HepG2 (cell line): ENCODE results near the gene NRG2. TPM values are rescaled to one million over a fixed set of nuclear protein-coding genes. Genes with fewer than 3 reads are reported as not detected.

Experiments
- ATAC-seq: fragments of 200-7000 bp; cut with Tn5 transposase; 3 replicates; pipeline ENCODE4 v1.9.1; 2020; ENCODE audit warnings: mild to moderate bottlenecking, moderate library complexity
- BruUV-seq: library from RNA; stranded (reverse); fragments of 400-500 nt; replicated peaks from 2 replicates; lab custom pipeline; 2021; lab: Mats Ljungman, UMichigan
- CTCF ChIA-PET: fragments of 300-600 bp; formaldehyde crosslinking; extraction: SDS; loops from one replicate; lab custom pipeline; 2021; ENCODE audit warnings: low total read pairs, inconsistent platforms, low intra/inter-chr PET ratio; lab: Yijun Ruan, JAX
- POLR2A ChIA-PET: fragments of 350-600 bp; sonication (Branson Sonifier 250); formaldehyde crosslinking; loops from one replicate; lab custom pipeline; 2020; ENCODE audit warnings: antibody characterized with exemption, inconsistent platforms; lab: Yijun Ruan, JAX
- DNase-seq: peaks from one replicate; pipeline ENCODE4 v3.0.0-alpha.2; 2015; ENCODE audit warnings: low spot score
- FAIRE-seq: peaks from 3 replicates; lab custom pipeline; 2011; peaks lifted over from hg19 to GRCh38; lab: Jason Lieb, UNC
- H2AFZ ChIP-seq: one replicate; pipeline ENCODE4 v1.6.1; 2011; ENCODE audit warnings: low read length, inconsistent platforms
- H3K27ac ChIP-seq: fragments of 300-600 bp; 3 replicates; pipeline ENCODE4 v1.8.0; 2011; ENCODE audit warnings: mixed run types, mild to moderate bottlenecking, mixed read lengths, low read length, inconsistent platforms; ENCODE audit not compliant: insufficient read depth; ENCODE audit errors: extremely low read length
- H3K27me3 ChIP-seq, 2 experiments: fragments of 200-600 bp in 1 of 2; 2 replicates in 1 of 2; 3 replicates in 1 of 2; pipeline versions ENCODE4 v1.6.0 to v1.8.0; 2011; ENCODE audit warnings: low read length in 2 of 2, mild to moderate bottlenecking in 2 of 2, moderate library complexity in 2 of 2, inconsistent platforms in 1 of 2; ENCODE audit not compliant: insufficient read depth in 2 of 2, control insufficient read depth in 1 of 2
- H3K36me3 ChIP-seq, 2 experiments: fragments of 200-600 bp in 1 of 2; replicated peaks in 1 of 2; 2 replicates in 1 of 2; 3 replicates in 1 of 2; pipeline versions ENCODE4 v1.5.1 to v1.8.0; 2011; ENCODE audit warnings: low read length in 2 of 2, inconsistent platforms in 1 of 2; ENCODE audit not compliant: insufficient read depth in 2 of 2, control insufficient read depth in 1 of 2
- H3K4me1 ChIP-seq: 2 replicates; pipeline ENCODE4 v1.5.1; 2012; ENCODE audit warnings: low read length, inconsistent platforms; ENCODE audit not compliant: insufficient read depth
- H3K4me2 ChIP-seq: 2 replicates; pipeline ENCODE4 v1.6.0; 2011; ENCODE audit warnings: low read depth, low read length, inconsistent platforms
- H3K4me3 ChIP-seq, 3 experiments: fragments of 200-600 bp in 1 of 3; sonication (generic), shearing (Covaris generic) in 1 of 3; replicated peaks in 1 of 3; 2 replicates each; pipeline ENCODE4 v1.5.1; 2011 to 2016; ENCODE audit warnings: low read length in 3 of 3, inconsistent platforms in 2 of 3, low read depth in 2 of 3, mild to moderate bottlenecking in 2 of 3, control low read depth in 1 of 3, mixed read lengths in 1 of 3; ENCODE audit not compliant: insufficient read depth in 1 of 3
- H3K79me2 ChIP-seq: one replicate; pipeline ENCODE4 v1.6.1; 2011; ENCODE audit warnings: low read length, inconsistent platforms; ENCODE audit not compliant: insufficient read depth
- H3K9ac ChIP-seq: 2 replicates; pipeline ENCODE4 v1.6.0; 2011; ENCODE audit warnings: mild to moderate bottlenecking, low read depth, low read length, inconsistent platforms; ENCODE audit not compliant: insufficient read depth
- H3K9me3 ChIP-seq: 2 replicates; pipeline ENCODE4 v1.5.1; 2012; ENCODE audit warnings: mild to moderate bottlenecking, low read length
- H4K20me1 ChIP-seq: 2 replicates; pipeline ENCODE4 v1.6.0; 2011; ENCODE audit warnings: inconsistent platforms, mild to moderate bottlenecking, low read length, moderate library complexity; ENCODE audit not compliant: insufficient read depth
- ARID2 ChIP-seq: sonication (generic); formaldehyde crosslinking; IDR thresholded peaks from 2 replicates; pipeline ENCODE4 v1.8.1; 2022; ENCODE audit warnings: mild to moderate bottlenecking, missing genetic modification reagents, borderline replicate concordance
- ARNT ChIP-seq: fragments of 450-650 bp; IDR thresholded peaks from 2 replicates; pipeline ENCODE4 v1.6.1; 2017
- GTF2F1 ChIP-seq: fragments of 150-350 bp; IDR thresholded peaks from 2 replicates; pipeline ENCODE4 v1.6.1; 2014; ENCODE audit warnings: low read length
- MAFF ChIP-seq: IDR thresholded peaks from 2 replicates; pipeline ENCODE4 v1.6.1; 2011; ENCODE audit warnings: low read depth, low read length, improper control_type of control experiment
- MAFK ChIP-seq, 2 experiments: IDR thresholded peaks in 1 of 2; conservative IDR thresholded peaks in 1 of 2; 2 replicates each; pipeline ENCODE4 v1.6.1; 2011; ENCODE audit warnings: improper control_type of control experiment in 2 of 2, low read length in 2 of 2
- MIER2 ChIP-seq: IDR thresholded peaks from 2 replicates; pipeline ENCODE4 v1.6.1; 2016; ENCODE audit warnings: missing biosample characterization, missing genetic modification reagents
- MYC ChIP-seq: sonication (generic); formaldehyde crosslinking; IDR thresholded peaks from 2 replicates; pipeline ENCODE4 v1.9.0; 2021; ENCODE audit warnings: missing genetic modification reagents, borderline replicate concordance
- ZFX ChIP-seq: sonication (generic); formaldehyde crosslinking; IDR thresholded peaks from 2 replicates; pipeline ENCODE4 v1.4.0; 2020; ENCODE audit warnings: mild to moderate bottlenecking, low read depth, missing genetic modification reagents, moderate library complexity
- ZNF839 ChIP-seq: sonication (generic); formaldehyde crosslinking; IDR thresholded peaks from 2 replicates; pipeline ENCODE4 v1.4.0; 2020; ENCODE audit warnings: missing genetic modification reagents, mild to moderate bottlenecking, borderline replicate concordance
- WGBS: methylation state at CpG from one replicate; pipeline ENCODE4 v1.1.6; 2017; ENCODE audit warnings: low lambda C conversion rate; 5-methylcytosine and 5-hydroxymethylcytosine counted together
- in situ Hi-C: cut with HindIII; loops from 2 replicates; pipeline ENCODE4 v1.10.0; 2017; ENCODE audit warnings: low pct_unique_long_range_greater_than_20kb; ENCODE audit not compliant: extremely low pct_ligation_motif_present
- intact Hi-C: fragments of 100-400 bp; cut with micrococcal nuclease; formaldehyde crosslinking; loops from one replicate; pipeline ENCODE4 v1.10.0; 2022; ENCODE audit not compliant: unreplicated experiment
- polyA plus RNA-seq, 8 experiments: library from polyadenylated mRNA; depleted of rRNA in 3 of 8; stranded (reverse) in 7 of 8; unstranded in 1 of 8; fragments of >200 nt; fragmentation: Illumina TruSeq in 4 of 8; extraction: Trizol in 4 of 8; gene quantifications; 2 replicates each; pipeline versions ENCODE4 v1.2.1 to v1.2.3, GENCODE V29; 2011 to 2016; ENCODE audit warnings: low read depth in 4 of 8, missing spikeins in 1 of 8, mixed read lengths in 1 of 8; ENCODE audit not compliant: insufficient read depth in 1 of 8
- total RNA-seq, 5 experiments: library from RNA; depleted of rRNA; stranded (reverse); fragments of >200 nt; fragmentation: Illumina TruSeq; extraction: Trizol; gene quantifications; 2 replicates each; pipeline ENCODE4 v1.2.3, GENCODE V29; 2016; ENCODE audit warnings: low read depth in 1 of 5
- TF ChIP-seq, protein P1 (sequence below), 2 experiments: IDR thresholded peaks; 2 replicates each; pipeline ENCODE4 v1.6.1; 2011 to 2012; ENCODE audit warnings: low read length in 2 of 2, borderline replicate concordance in 1 of 2, low read depth in 1 of 2, mild to moderate bottlenecking in 1 of 2, moderate library complexity in 1 of 2
- TF ChIP-seq, protein P2 (sequence below): sonication (generic); formaldehyde crosslinking; conservative IDR thresholded peaks from 2 replicates; pipeline ENCODE4 v1.4.0; 2020; ENCODE audit warnings: missing genetic modification reagents
- TF ChIP-seq, protein P3 (sequence below): sonication (generic); formaldehyde crosslinking; IDR thresholded peaks from 2 replicates; pipeline ENCODE4 v1.9.0; 2021; ENCODE audit warnings: missing genetic modification reagents, borderline replicate concordance

NRG2 gene
- total and polyA plus RNA-seq, 2 of the 13 experiments (the other 11 are each of a cell fraction or from before 2014, with no cell fraction given), result not detected

DNA sequence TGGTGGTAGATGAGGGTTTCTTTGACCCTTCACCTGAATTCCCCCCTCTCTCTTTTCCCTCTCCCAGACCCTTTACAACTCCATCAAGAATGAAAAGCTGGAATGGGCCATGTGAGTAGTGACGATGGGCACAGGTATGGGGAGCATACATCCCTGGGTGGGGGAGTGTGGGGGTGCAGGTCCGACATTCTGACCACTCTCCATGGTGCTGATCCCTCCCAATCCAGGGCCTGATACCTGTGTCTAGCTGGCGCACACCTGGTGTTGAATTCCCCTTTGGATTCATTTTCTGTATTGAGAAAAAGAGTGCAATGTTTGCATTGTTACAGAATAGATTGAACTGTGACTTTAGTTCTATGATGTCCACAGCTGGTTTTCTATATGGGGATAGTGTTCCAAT, 207.4 kb downstream of the NRG2 start:
- no TSS peak for BruUV-seq
- H3K79me2 ChIP-seq, result no peaks in the 10 kb centered on the region

DNA sequence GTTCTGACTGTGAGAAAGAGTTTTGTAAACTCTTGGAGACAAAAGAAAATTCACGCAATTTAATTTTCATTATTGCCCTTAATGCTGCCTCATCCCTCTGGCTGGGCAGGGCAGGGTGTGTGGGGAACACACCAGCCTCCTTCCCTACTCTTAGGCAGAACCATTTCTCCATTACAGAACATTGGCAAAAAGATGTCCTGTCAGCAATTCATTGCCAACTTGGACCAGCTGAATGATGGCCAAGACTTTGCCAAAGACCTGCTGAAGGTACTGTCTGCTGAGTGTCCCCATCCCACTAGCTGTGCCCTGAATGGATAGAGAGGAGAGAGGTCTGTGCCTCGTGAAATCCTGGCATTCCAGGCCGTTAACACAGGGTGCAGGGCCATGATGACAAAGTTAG, 209.6 kb downstream of the NRG2 start:
- CTCF ChIA-PET, result no interaction called here

More for the DNA sequence above, 207.4 kb downstream of the NRG2 start:
- no peak for TF ChIP-seq ARNT
- TF ChIP-seq, protein P1, sequence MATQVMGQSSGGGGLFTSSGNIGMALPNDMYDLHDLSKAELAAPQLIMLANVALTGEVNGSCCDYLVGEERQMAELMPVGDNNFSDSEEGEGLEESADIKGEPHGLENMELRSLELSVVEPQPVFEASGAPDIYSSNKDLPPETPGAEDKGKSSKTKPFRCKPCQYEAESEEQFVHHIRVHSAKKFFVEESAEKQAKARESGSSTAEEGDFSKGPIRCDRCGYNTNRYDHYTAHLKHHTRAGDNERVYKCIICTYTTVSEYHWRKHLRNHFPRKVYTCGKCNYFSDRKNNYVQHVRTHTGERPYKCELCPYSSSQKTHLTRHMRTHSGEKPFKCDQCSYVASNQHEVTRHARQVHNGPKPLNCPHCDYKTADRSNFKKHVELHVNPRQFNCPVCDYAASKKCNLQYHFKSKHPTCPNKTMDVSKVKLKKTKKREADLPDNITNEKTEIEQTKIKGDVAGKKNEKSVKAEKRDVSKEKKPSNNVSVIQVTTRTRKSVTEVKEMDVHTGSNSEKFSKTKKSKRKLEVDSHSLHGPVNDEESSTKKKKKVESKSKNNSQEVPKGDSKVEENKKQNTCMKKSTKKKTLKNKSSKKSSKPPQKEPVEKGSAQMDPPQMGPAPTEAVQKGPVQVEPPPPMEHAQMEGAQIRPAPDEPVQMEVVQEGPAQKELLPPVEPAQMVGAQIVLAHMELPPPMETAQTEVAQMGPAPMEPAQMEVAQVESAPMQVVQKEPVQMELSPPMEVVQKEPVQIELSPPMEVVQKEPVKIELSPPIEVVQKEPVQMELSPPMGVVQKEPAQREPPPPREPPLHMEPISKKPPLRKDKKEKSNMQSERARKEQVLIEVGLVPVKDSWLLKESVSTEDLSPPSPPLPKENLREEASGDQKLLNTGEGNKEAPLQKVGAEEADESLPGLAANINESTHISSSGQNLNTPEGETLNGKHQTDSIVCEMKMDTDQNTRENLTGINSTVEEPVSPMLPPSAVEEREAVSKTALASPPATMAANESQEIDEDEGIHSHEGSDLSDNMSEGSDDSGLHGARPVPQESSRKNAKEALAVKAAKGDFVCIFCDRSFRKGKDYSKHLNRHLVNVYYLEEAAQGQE (IDR thresholded peaks at IDR 0.05; ENCODE audit: borderline replicate concordance in 1 of 2, low read depth in 1 of 2, low read length in 2 of 2), result peak; percentile 59 to 90
- peak; percentile 73 for TF ChIP-seq MIER2 (CRISPR knock-in tag)
- TF ChIP-seq GTF2F1, result no peak
- no peak for FAIRE-seq
- DNase-seq, result no peak
- Histone ChIP-seq H3K4me3 (no peak overlapping the region), H3K9me3 (no peaks in the 10 kb centered on the region), H3K36me3 (no peaks in the 10 kb centered on the region), H4K20me1 (no peaks in the 10 kb centered on the region), H2AFZ (no peak overlapping the region), H3K27me3 (peaks cover 6 to 19% of the 10 kb centered on the region in 2 experiments; a peak in 2 of 5 replicates), H3K4me1 (no peaks in the 10 kb centered on the region), H3K4me2 (no peak overlapping the region), H3K9ac (no peak overlapping the region), H3K27ac (no peak overlapping the region)
- intact Hi-C loops (no loop called here), in situ Hi-C loops (no loop called here)
- no peak for ATAC-seq
- WGBS, result 29% methylated on average over 3 of the region's 3 CpGs
- POLR2A ChIA-PET, result no interaction called here
- CTCF ChIA-PET, result no interaction called here

More for the DNA sequence above, 209.6 kb downstream of the NRG2 start:
- in situ Hi-C loops, result no loop called here
- peaks cover 4 to 11% of the 10 kb centered on the region in 2 experiments; a peak in 1 of 5 replicates for H3K27me3 ChIP-seq
- no peaks in the 10 kb centered on the region for H3K4me1 ChIP-seq
- no peak overlapping the region for H3K27ac ChIP-seq
- no peak overlapping the region for H3K9ac ChIP-seq
- no peak for ATAC-seq
- POLR2A ChIA-PET, result no interaction called here
- H3K4me3 ChIP-seq, result no peak overlapping the region
- no peak for FAIRE-seq
- WGBS, result 20% methylated on average over 3 of the region's 3 CpGs
- H3K79me2 ChIP-seq, result no peaks in the 10 kb centered on the region
- intact Hi-C loops, result no loop called here
- TF ChIP-seq, protein P2, sequence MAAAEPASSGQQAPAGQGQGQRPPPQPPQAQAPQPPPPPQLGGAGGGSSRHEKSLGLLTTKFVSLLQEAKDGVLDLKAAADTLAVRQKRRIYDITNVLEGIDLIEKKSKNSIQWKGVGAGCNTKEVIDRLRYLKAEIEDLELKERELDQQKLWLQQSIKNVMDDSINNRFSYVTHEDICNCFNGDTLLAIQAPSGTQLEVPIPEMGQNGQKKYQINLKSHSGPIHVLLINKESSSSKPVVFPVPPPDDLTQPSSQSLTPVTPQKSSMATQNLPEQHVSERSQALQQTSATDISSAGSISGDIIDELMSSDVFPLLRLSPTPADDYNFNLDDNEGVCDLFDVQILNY (CRISPR knock-in tag), result no peak
- no peak for TF ChIP-seq ZFX
- no peak for TF ChIP-seq MYC (CRISPR knock-in tag)
- peak; percentile 87 to 90 for TF ChIP-seq MAFK (conservative IDR thresholded peaks at IDR 0.05 in 1 of 2, IDR thresholded peaks at IDR 0.05 in 1 of 2; ENCODE audit: low read length in 2 of 2)
- TF ChIP-seq MAFF, result peak; percentile 85
- TF ChIP-seq, protein P3, sequence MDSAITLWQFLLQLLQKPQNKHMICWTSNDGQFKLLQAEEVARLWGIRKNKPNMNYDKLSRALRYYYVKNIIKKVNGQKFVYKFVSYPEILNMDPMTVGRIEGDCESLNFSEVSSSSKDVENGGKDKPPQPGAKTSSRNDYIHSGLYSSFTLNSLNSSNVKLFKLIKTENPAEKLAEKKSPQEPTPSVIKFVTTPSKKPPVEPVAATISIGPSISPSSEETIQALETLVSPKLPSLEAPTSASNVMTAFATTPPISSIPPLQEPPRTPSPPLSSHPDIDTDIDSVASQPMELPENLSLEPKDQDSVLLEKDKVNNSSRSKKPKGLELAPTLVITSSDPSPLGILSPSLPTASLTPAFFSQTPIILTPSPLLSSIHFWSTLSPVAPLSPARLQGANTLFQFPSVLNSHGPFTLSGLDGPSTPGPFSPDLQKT (CRISPR knock-in tag), result no peak
- TF ChIP-seq ZNF839, result no peak
- TF ChIP-seq ARID2 (CRISPR knock-in tag), result no peak
- no peaks in the 10 kb centered on the region for H4K20me1 ChIP-seq
- no peaks in the 10 kb centered on the region for H3K9me3 ChIP-seq
- no peaks in the 10 kb centered on the region for H3K36me3 ChIP-seq
- no peak overlapping the region for H2AFZ ChIP-seq
- DNase-seq, result no peak
- BruUV-seq, result no TSS peak
- H3K4me2 ChIP-seq, result no peak overlapping the region
